GM12801 (cell line): Measurements from ENCODE around the gene DCLRE1A.

Source experiments
- CTCF ChIP-seq: IDR thresholded peaks from one replicate; pipeline ENCODE4 v1.5.1; 2011; ENCODE audit warnings: control low read depth; ENCODE audit not compliant: insufficient read length; ENCODE audit errors: extremely low read depth

DCLRE1A gene

GRCh38 chr10:113890769-113891168, 36.9 kb upstream of the DCLRE1A start:
- TF ChIP-seq CTCF, result no peak

DNA sequence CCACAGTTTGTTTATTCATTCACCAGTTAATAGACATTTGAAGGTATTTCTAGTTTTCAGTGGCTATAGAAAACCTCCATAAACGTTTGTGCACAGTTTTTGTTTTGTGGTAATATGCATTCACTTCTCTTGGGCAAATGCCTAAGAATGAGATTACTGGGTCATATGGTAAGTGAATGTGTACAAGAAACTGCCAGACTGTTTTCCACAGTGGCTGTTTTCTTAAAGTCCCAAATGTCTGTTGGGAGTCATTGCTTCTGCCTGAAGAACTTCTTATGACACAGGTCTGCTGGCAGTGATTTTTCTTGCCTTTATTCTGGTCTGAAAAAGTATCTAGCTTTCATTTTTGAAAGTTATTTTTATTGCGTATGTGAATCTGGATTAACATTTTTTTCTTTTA, 36.0 kb upstream of the DCLRE1A start:
- TF ChIP-seq CTCF, result no peak

DNA sequence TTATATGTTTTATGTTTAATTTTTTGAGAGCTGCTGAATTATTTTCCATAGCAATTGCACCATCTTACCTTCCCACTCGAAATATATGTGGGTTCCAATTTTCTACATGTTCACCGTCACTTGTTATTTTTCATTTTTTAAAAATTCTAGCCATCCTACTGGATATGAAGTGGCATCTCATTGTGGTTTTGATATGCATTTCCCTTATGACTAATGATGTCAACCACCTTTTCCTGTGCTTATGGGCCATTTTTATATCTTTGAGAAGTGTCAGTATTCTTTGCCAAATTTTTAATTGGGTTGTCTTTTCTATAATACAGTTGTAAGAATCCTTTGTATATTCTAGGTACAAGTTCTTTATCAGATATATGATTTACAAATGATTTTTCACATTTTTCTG, 28.4 kb upstream of the DCLRE1A start:
- TF ChIP-seq CTCF, result no peak

GRCh38 chr10:113880236-113880635, 26.4 kb upstream of the DCLRE1A start:
- no peak for TF ChIP-seq CTCF

DNA sequence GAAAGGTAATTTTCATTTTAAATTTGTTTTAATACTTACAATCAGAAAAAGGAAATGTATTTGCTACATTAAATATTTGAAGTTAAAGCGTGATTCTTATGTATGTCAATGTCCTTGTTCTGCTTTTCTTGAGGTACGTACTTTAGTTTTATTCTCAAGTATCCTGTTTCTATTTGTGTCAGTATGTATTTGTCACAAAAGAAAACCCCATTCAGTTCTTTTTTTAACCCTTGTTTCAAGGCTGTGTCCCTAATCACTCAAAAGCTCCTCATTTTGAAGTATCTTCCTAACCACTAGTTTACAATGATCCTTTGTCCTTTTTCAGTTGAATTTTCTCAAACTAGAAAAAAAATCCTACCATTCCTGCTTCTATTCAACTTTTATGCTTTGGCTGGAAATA, 25.8 kb upstream of the DCLRE1A start:
- no peak for TF ChIP-seq CTCF

DNA sequence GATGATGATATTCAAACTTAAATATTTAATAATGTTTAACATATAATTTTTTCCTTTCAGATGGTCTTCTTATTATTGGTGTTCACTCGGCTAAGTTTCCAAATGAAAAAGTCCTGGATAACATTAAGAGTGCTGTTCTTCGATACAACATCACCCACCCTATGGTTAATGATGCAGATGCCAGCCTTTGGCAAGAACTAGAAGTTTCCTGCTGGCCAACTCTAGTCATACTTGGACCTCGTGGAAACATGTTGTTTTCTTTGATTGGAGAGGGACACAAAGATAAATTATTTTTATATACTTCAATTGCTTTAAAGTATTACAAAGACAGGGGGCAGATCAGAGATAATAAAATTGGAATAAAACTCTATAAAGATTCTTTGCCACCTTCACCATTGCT, 22.6 kb upstream of the DCLRE1A start:
- no peak for TF ChIP-seq CTCF

GRCh38 chr10:113875212-113875611, 21.3 kb upstream of the DCLRE1A start:
- TF ChIP-seq CTCF, result no peak

- no peak for TF ChIP-seq CTCF
These were observed 18.5 kb upstream of the DCLRE1A start for GRCh38 chr10:113872139-113873030.
